Measurements from ENCODE around the gene COL6A2.
"Not testable (repeated sequence)": the region's sequence is repeated elsewhere in the genome, so short reads cannot be mapped to it uniquely, and the experiment has no call there.

The COL6A2 gene

DNA sequence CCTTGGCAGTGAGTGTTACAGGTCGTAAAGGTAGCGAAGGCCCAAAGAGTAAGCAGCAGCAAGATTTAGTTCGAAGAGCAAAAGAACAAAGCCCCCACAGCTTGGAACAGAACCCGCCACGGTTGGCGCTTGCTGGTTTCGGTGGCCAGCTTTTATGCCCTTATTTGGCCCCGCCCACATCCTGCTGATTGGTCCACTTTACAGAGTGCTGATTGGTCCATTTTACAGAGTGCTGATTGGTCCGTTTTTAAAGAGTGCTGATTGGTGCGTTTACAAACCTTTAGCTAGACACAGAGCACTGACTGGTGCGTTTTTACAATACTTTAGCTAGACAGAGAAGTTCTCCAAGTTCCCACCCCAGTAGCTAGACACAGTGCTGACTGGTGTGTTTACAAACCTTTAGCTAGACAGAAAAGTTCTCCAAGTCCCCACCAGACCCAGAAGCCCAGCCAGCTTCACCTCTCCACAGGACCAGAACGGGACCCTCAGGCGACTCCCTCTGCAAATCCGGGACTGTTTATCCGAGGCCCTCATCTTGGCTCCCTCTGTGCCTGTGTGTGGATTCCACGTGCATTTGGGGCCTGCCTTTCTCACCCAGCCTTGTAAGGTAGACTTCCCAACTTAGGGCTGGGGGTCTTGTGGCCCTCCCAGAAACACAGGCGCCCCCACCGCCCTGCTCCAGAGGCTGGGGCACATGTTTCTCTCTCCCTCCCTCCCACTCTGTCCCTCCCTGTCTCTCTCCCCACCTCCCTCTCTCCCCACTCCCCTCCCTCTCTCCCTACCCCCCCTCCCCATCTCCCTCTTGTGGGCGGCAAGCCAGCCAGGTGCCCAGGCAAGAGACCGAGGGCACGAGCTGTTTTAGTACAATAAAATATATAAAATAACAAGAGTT, 44.9 kb downstream of the COL6A2 start:
- TF ChIP-seq, protein P1, sequence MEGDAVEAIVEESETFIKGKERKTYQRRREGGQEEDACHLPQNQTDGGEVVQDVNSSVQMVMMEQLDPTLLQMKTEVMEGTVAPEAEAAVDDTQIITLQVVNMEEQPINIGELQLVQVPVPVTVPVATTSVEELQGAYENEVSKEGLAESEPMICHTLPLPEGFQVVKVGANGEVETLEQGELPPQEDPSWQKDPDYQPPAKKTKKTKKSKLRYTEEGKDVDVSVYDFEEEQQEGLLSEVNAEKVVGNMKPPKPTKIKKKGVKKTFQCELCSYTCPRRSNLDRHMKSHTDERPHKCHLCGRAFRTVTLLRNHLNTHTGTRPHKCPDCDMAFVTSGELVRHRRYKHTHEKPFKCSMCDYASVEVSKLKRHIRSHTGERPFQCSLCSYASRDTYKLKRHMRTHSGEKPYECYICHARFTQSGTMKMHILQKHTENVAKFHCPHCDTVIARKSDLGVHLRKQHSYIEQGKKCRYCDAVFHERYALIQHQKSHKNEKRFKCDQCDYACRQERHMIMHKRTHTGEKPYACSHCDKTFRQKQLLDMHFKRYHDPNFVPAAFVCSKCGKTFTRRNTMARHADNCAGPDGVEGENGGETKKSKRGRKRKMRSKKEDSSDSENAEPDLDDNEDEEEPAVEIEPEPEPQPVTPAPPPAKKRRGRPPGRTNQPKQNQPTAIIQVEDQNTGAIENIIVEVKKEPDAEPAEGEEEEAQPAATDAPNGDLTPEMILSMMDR (conservative IDR thresholded peaks at IDR 0.05; ENCODE audit: low read depth, low read length) = no peak
- no peak overlapping the region for H3K4me3 ChIP-seq (ENCODE audit: low read depth, low read length)
- no peak for DNase-seq (ENCODE audit: low read depth)

DNA sequence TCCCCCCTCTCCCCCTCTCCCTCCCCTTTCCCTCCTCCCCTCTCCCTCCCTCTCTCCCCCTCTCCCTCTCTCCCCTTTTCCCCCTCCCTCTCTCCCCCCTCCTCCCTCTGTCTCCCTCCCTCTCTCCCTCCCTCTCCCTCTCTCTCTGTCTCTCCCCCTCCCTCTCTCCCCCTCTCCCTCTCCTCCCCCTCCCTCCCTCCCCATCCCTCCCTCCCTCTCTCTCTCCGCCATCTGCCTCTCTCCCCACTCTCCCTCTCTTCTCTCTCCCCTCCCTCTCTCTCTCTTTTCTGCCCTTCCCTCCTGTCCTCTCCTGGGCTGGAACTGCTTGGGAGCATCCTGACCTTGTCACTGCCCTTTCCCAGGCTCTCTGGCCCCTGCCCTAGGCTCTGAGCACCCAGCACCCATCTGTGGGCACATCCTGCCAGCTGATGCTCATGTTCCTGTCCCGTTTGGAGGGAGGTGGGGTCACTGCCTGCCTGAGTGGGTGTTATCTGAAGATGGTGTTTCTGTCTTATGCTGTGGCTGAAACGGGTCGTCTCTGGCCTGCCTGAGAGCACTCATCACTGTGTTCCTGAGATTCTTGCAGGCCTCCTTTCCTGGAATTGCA, 46.7 kb downstream of the COL6A2 start:
- H3K4me3 ChIP-seq (ENCODE audit: low read depth, low read length) = no peak overlapping the region
- no peak for DNase-seq (ENCODE audit: low read depth)
- TF ChIP-seq, protein P1 (conservative IDR thresholded peaks at IDR 0.05; ENCODE audit: low read depth, low read length) = no peak

DNA sequence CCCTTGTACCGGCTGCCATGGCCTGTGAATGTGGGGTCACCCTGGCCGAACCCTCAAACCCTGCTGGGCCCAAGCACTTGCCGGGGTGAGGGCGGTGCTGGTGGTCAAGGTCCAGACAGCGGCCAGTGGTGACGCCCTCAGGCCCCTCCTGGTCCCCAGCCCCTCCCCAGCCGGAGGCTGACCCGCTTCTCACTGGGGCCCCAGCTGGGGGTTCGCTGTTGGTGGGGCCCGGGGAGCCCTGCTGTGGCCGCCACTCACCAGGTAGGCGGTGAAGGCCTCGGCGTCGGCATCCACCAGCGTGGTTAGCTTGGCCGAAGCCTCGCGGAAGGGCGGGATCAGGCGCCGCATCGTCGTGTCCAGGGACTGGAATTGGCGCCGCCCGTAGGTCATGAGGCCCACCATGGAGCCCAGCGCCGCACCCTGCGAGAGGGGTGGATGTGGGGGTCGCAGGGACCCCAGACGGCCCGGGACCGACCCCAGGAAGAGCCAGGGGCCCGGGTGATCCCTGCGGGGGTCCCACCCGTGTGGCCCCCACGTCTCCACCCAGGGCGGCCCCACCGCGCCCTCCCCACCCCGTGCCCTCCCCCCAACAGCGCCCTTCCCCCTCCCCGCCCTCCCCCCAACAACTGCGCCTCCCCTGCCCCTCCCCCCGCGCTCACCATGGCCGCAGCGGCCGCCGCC, 47.4 kb downstream of the COL6A2 start:
- no peak for DNase-seq (ENCODE audit: low read depth)
- no peak overlapping the region for H3K4me3 ChIP-seq (ENCODE audit: low read depth, low read length)
- TF ChIP-seq, protein P1 (conservative IDR thresholded peaks at IDR 0.05; ENCODE audit: low read depth, low read length) = no peak

DNA sequence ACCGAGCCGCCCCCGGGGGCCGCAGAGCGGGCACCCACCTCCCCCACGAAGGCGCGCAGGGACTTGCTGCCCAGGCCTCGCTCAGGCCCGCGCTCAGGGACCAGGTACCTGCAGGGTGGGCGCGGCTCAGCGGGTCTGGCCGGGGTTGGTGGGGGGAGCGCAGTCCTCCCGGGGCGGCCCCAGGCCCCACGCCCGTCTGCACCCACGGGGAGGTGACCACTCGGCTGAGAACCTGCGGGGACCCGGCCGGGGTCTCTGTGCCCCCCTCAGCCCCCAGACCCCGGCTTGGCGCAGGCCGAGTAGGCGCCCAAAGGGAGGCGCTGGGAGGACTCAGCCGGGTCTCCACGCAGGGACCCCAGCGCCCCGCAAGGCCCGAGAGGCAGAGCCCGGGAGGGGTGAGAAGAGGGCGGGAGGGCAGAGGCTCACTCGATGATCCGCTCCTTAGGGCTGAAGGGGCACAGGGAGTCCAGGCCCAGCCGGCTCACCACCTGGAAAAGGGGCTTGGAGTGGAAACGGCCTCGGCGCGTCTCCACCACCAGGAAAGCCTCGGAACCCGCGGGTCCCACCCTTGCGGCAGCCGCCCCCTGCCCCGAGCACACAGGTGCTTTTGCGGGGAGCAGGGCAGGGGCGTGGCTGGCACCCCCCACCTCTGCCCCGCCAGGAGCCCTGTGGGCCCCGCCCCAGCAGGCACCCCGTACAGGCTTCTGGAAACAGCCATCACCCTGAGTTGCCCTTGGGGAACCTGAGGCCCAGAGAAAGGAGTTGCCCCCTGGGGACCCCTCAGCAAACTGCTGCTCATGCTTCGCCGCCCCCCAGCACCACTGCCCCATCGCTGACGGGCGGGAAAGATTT, 48.2 kb downstream of the COL6A2 start:
- no peak overlapping the region for H3K4me3 ChIP-seq (ENCODE audit: low read depth, low read length)
- TF ChIP-seq, protein P1 (conservative IDR thresholded peaks at IDR 0.05; ENCODE audit: low read depth, low read length) = no peak
- DNase-seq (ENCODE audit: low read depth) = no peak

DNA sequence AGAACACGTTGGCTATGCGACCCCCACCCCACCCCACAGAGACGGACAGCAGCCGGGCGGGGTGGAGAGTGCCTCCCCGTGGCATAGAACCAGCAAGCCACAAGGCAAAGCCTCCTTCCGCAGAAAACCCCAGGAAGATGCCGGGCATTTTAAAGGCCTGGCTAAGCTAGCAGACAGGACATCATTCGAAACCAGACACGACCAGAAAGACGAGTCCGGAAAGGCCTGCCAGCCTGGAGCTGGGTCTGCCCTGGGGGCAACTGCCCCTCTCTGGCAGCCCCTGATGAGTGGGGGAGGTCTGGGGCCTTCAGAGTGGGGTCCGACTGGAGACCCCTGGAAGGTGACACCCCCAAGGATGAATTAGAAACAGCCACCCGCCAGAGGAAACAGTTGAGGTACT, 48.9 kb downstream of the COL6A2 start:
- TF ChIP-seq, protein P1 (conservative IDR thresholded peaks at IDR 0.05; ENCODE audit: low read depth, low read length) = no peak
- DNase-seq (ENCODE audit: low read depth) = no peak
- H3K4me3 ChIP-seq (ENCODE audit: low read depth, low read length) = no peak overlapping the region

DNA sequence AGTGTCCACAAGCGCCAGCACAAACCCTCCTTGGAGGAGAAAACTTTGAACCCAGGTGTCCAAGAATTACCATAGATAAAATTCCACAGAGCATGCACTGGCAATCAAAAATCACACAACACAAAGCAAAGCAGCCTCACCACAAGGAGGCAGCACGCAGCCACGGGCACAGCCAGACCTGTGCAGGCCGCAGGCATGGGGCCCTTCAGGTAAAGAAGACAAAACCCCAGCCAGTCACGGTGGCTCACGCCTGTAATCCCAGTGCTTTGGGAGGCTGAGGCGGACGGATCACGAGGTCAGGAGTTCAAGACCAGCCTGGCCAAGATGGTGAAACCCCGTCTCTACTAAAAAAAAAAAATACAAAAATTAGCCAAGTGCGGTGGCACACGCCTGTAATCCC, 49.5 kb downstream of the COL6A2 start:
- TF ChIP-seq, protein P1 (conservative IDR thresholded peaks at IDR 0.05; ENCODE audit: low read depth, low read length) = peak; percentile 84
- H3K4me3 ChIP-seq (ENCODE audit: low read depth, low read length) = not testable (repeated sequence)
- DNase-seq (ENCODE audit: low read depth) = peak; percentile 62
